Glomerular endothelial cell (primary cell): ENCODE data around the gene MT2A. TPM values are rescaled to one million over a fixed set of nuclear protein-coding genes. Genes with fewer than 3 reads are reported as not detected.

ENCODE experiments used
- total RNA-seq: library from RNA; depleted of rRNA; stranded (reverse); fragments of >200 nt; gene quantifications from 2 replicates; pipeline ENCODE4 v1.2.3, GENCODE V29; 2015

The MT2A gene
- total RNA-seq, 1 donor from 2014 or later: 297 TPM

Other genes starting within 250 kb of the MT2A start
- 113 and 116 TPM in 2 replicates for gene AMFR, start 183.0 kb upstream of the MT2A start, total RNA-seq
- gene NUDT21, start 157.3 kb upstream of the MT2A start, total RNA-seq: 33.8 and 67.9 TPM in 2 replicates
- 30.8 and 60.5 TPM in 2 replicates for gene OGFOD1, start 157.0 kb upstream of the MT2A start, total RNA-seq
- 37.2 and 37.5 TPM in 2 replicates for gene BBS2, start 88.6 kb upstream of the MT2A start, total RNA-seq
- gene MT4, start 43.5 kb upstream of the MT2A start, total RNA-seq: not detected in 2 replicates
- gene MT3, start 19.1 kb upstream of the MT2A start, total RNA-seq: not detected in 2 replicates
- gene MT1E, start 17.2 kb downstream of the MT2A start, total RNA-seq: 15.1 and 105 TPM in 2 replicates
- gene MT1M, start 24.1 kb downstream of the MT2A start, total RNA-seq: not detected in 2 replicates
- gene MT1A, start 30.1 kb downstream of the MT2A start, total RNA-seq: 16.4 TPM in 1 of 2 replicates, not detected in the other
- gene MT1B, start 43.3 kb downstream of the MT2A start, total RNA-seq: not detected in 2 replicates
- gene MT1F, start 49.4 kb downstream of the MT2A start, total RNA-seq: 1.7 TPM in 1 of 2 replicates, not detected in the other
- gene MT1G, start 59.5 kb downstream of the MT2A start, total RNA-seq: not detected in 2 replicates
- gene MT1H, start 61.2 kb downstream of the MT2A start, total RNA-seq: not detected in 2 replicates
- 2.2 and 6.9 TPM in 2 replicates for gene MT1X, start 73.9 kb downstream of the MT2A start, total RNA-seq
- 55.6 and 57.0 TPM in 2 replicates for gene NUP93, start 121.5 kb downstream of the MT2A start, total RNA-seq